Tibial artery (tissue), 4 donors: ENCODE results near the gene S100A11.

Experiments used
- DNase-seq, 2 donors: peaks; one replicate each; pipeline ENCODE4 v3.0.0-alpha.2; 2019
- H3K27ac ChIP-seq, 2 donors: fragments of 200-600 bp; sonication (generic) in 1 of 2; 1 replicate in 1 of 2; 2 replicates in 1 of 2; pipeline ENCODE4 v1.5.1; 2018 to 2019; ENCODE audit warnings: mild to moderate bottlenecking in 1 of 2
- H3K27me3 ChIP-seq, 2 donors: fragments of 200-600 bp; sonication (generic) in 1 of 2; one replicate each; pipeline versions ENCODE4 v1.5.1 to v1.6.0; 2016 to 2019
- H3K36me3 ChIP-seq, 3 donors: fragments of 200-600 bp; sonication (generic) in 2 of 3; one replicate each; pipeline ENCODE4 v1.5.1; 2016 to 2019; ENCODE audit warnings: mild to moderate bottlenecking in 2 of 3
- H3K4me1 ChIP-seq, 4 donors: fragments of 200-600 bp; sonication (generic) in 2 of 4; 1 replicate in 3 of 4; 2 replicates in 1 of 4; pipeline ENCODE4 v1.5.1; 2016 to 2019
- H3K4me3 ChIP-seq, 2 donors: fragments of 200-600 bp; sonication (generic) in 1 of 2; 1 replicate in 1 of 2; 2 replicates in 1 of 2; pipeline ENCODE4 v1.5.1; 2018 to 2019; ENCODE audit warnings: mild to moderate bottlenecking in 2 of 2
- H3K9me3 ChIP-seq, 3 donors: fragments of 200-600 bp; sonication (generic) in 1 of 3; one replicate each; pipeline ENCODE4 v1.5.1; 2016 to 2019
- CTCF ChIP-seq, 2 experiments: fragments of 200-600 bp in 1 of 2; fragments of 450-650 bp in 1 of 2; IDR thresholded peaks; one replicate each; pipeline ENCODE4 v1.5.1; 2017 to 2019; ENCODE audit warnings: antibody characterized with exemption in 2 of 2, mild to moderate bottlenecking in 1 of 2, moderate library complexity in 1 of 2
- intact Hi-C: fragments of 100-400 bp; cut with DNase I; formaldehyde crosslinking; loops from one replicate; pipeline ENCODE4 v1.15.0; 2023; ENCODE audit warnings: low total_unique reads

S100A11 gene

GRCh38 chr1:152038871-152039270 is 2.1 kb upstream of the S100A11 start:
- Histone ChIP-seq H3K4me3 (no peak overlapping the region), H3K36me3 (peaks cover 0 to 2% (median 0%) of the 10 kb centered on the region in 3 donors), H3K27ac (no peak overlapping the region), H3K4me1 (peaks cover 0 to 24% (median 14%) of the 10 kb centered on the region in 4 donors), H3K9me3 (no peaks in the 10 kb centered on the region), H3K27me3 (peaks cover 0 to 9% of the 10 kb centered on the region in 2 donors)
- no peak for TF ChIP-seq CTCF (IDR thresholded peaks at IDR 0.05)
- DNase-seq, result no peak
- intact Hi-C loops, result no loop called here

GRCh38 chr1:152035539-152036266 is 1.1 kb downstream of the S100A11 start:
- peak overlapping the region; percentile 59 to 71 for H3K4me3 ChIP-seq
- TF ChIP-seq CTCF (IDR thresholded peaks at IDR 0.05), result no peak
- no peaks in the 10 kb centered on the region for H3K9me3 ChIP-seq
- no peak for DNase-seq
- intact Hi-C loops, result no loop called here
- peaks cover 0 to 28% (median 16%) of the 10 kb centered on the region in 4 donors for H3K4me1 ChIP-seq
- peak overlapping the region; percentile 87 to 95 for H3K27ac ChIP-seq
- peaks cover 30 to 34% (median 31%) of the 10 kb centered on the region in 3 donors for H3K36me3 ChIP-seq
- H3K27me3 ChIP-seq, result no peaks in the 10 kb centered on the region

- TF ChIP-seq CTCF (IDR thresholded peaks at IDR 0.05), result peak; percentile 50 to 61
- DNase-seq, result no peak
- no peaks in the 10 kb centered on the region for H3K9me3 ChIP-seq
- H3K4me3 ChIP-seq, result peak overlapping the region; percentile 59 to 71
- intact Hi-C loops, result no loop called here
- H3K27ac ChIP-seq, result peak overlapping the region; percentile 87 to 95
- peaks cover 31 to 35% (median 31%) of the 10 kb centered on the region in 3 donors for H3K36me3 ChIP-seq
- H3K4me1 ChIP-seq, result peaks cover 0 to 28% (median 16%) of the 10 kb centered on the region in 4 donors
- no peaks in the 10 kb centered on the region for H3K27me3 ChIP-seq
Measured at GRCh38 chr1:152034654-152035538, 1.9 kb downstream of the S100A11 start.

- Histone ChIP-seq H3K4me3 (peak overlapping the region in 1 of 2 donors; percentile 59), H3K27ac (peak overlapping the region; percentile 87 to 95), H3K36me3 (peaks cover 31 to 35% (median 31%) of the 10 kb centered on the region in 3 donors), H3K4me1 (peaks cover 0 to 28% (median 16%) of the 10 kb centered on the region in 4 donors), H3K9me3 (no peaks in the 10 kb centered on the region), H3K27me3 (no peaks in the 10 kb centered on the region)
- TF ChIP-seq CTCF (IDR thresholded peaks at IDR 0.05), result no peak
- intact Hi-C loops, result no loop called here
- DNase-seq, result no peak
Measured at GRCh38 chr1:152034324-152034653, 2.5 kb downstream of the S100A11 start.

GRCh38 chr1:152029929-152030211 is 6.9 kb downstream of the S100A11 start:
- peaks cover 31 to 35% (median 31%) of the 10 kb centered on the region in 3 donors for H3K36me3 ChIP-seq
- H3K4me3 ChIP-seq, result no peak overlapping the region
- H3K4me1 ChIP-seq, result peaks cover 0 to 14% (median 10%) of the 10 kb centered on the region in 4 donors
- H3K27me3 ChIP-seq, result no peaks in the 10 kb centered on the region
- no peaks in the 10 kb centered on the region for H3K9me3 ChIP-seq
- intact Hi-C loops, result no loop called here
- H3K27ac ChIP-seq, result no peak overlapping the region
- no peak for DNase-seq
- no peak for TF ChIP-seq CTCF (IDR thresholded peaks at IDR 0.05)
